ENCODE results near the gene IGF1R. TPM values are rescaled to one million over a fixed set of nuclear protein-coding genes. Genes with fewer than 3 reads are reported as not detected.

IGF1R gene
- total RNA-seq, 1 experiment from 2014 or later, result 24.1 TPM

GRCh38 chr15:98938799-98939198 lies 290.5 kb downstream of the IGF1R start:
- Histone ChIP-seq H3K27ac (no peak overlapping the region), H3K4me1 (no peaks in the 10 kb centered on the region; the same call in 1 of the 2 replicates), H3K27me3 (no peaks in the 10 kb centered on the region), H3K4me3 (no peak overlapping the region), H3K9me3 (replicated peaks) (no peaks in the 10 kb centered on the region), H3K36me3 (peaks cover 29% of the 10 kb centered on the region)
- no peak for DNase-seq

GRCh38 chr15:98939311-98940080 lies 291.2 kb downstream of the IGF1R start:
- Histone ChIP-seq H3K36me3 (peaks cover 30% of the 10 kb centered on the region), H3K9me3 (replicated peaks) (0 out of 2 replicates have a peak, but pooled peaks cover 3% of the 10 kb centered on the region), H3K27me3 (no peaks in the 10 kb centered on the region), H3K4me3 (no peak overlapping the region), H3K4me1 (no peaks in the 10 kb centered on the region; the same call in 1 of the 2 replicates), H3K27ac (no peak overlapping the region)
- no peak for DNase-seq

GRCh38 chr15:98941595-98942255 lies 293.4 kb downstream of the IGF1R start:
- H3K4me3 ChIP-seq, result no peak overlapping the region
- no peak for DNase-seq
- H3K27me3 ChIP-seq, result no peaks in the 10 kb centered on the region
- no peak overlapping the region for H3K27ac ChIP-seq
- H3K9me3 ChIP-seq (replicated peaks), result 0 out of 2 replicates have a peak, but pooled peaks cover 3% of the 10 kb centered on the region
- peaks cover 38% of the 10 kb centered on the region for H3K36me3 ChIP-seq
- H3K4me1 ChIP-seq, result no peaks in the 10 kb centered on the region; the same call in 1 of the 2 replicates

GRCh38 chr15:98942431-98942830 lies 294.1 kb downstream of the IGF1R start:
- DNase-seq, result no peak
- peaks cover 38% of the 10 kb centered on the region for H3K36me3 ChIP-seq
- H3K27ac ChIP-seq, result no peak overlapping the region

GRCh38 chr15:98943051-98943508 lies 294.7 kb downstream of the IGF1R start:
- peaks cover 36% of the 10 kb centered on the region for H3K36me3 ChIP-seq
- H3K9me3 ChIP-seq (replicated peaks), result 0 out of 2 replicates have a peak, but pooled peaks cover 3% of the 10 kb centered on the region
- no peak overlapping the region for H3K4me3 ChIP-seq
- no peaks in the 10 kb centered on the region for H3K27me3 ChIP-seq
- no peak for DNase-seq
- no peak overlapping the region for H3K27ac ChIP-seq
- no peaks in the 10 kb centered on the region; the same call in 1 of the 2 replicates for H3K4me1 ChIP-seq

More at GRCh38 chr15:98942431-98942830, 294.1 kb downstream of the IGF1R start:
- Histone ChIP-seq H3K27me3 (no peaks in the 10 kb centered on the region), H3K9me3 (replicated peaks) (0 out of 2 replicates have a peak, but pooled peaks cover 3% of the 10 kb centered on the region), H3K4me1 (no peaks in the 10 kb centered on the region; the same call in 1 of the 2 replicates), H3K4me3 (no peak overlapping the region)

- Histone ChIP-seq H3K27ac (no peak overlapping the region), H3K27me3 (no peaks in the 10 kb centered on the region), H3K4me1 (no peaks in the 10 kb centered on the region; the same call in 1 of the 2 replicates), H3K36me3 (peaks cover 37% of the 10 kb centered on the region), H3K9me3 (replicated peaks) (0 out of 2 replicates have a peak, but pooled peaks cover 3% of the 10 kb centered on the region), H3K4me3 (no peak overlapping the region)
- no peak for DNase-seq
Observed at GRCh38 chr15:98943601-98944151, 295.3 kb downstream of the IGF1R start.

- Histone ChIP-seq H3K27ac (no peak overlapping the region), H3K9me3 (replicated peaks) (0 out of 2 replicates have a peak, but pooled peaks cover 3% of the 10 kb centered on the region), H3K4me1 (no peaks in the 10 kb centered on the region; the same call in 1 of the 2 replicates), H3K4me3 (no peak overlapping the region), H3K36me3 (peaks cover 32% of the 10 kb centered on the region), H3K27me3 (no peaks in the 10 kb centered on the region)
- no peak for DNase-seq
Observed at GRCh38 chr15:98946301-98947255, 298.2 kb downstream of the IGF1R start.

- H3K36me3 ChIP-seq, result peaks cover 31% of the 10 kb centered on the region
- no peak for DNase-seq
- H3K4me1 ChIP-seq, result no peaks in the 10 kb centered on the region; the same call in 1 of the 2 replicates
Observed at GRCh38 chr15:98948456-98948855, 300.1 kb downstream of the IGF1R start.

GRCh38 chr15:98948941-98949340 lies 300.6 kb downstream of the IGF1R start:
- DNase-seq, result no peak
- Histone ChIP-seq H3K4me3 (no peak overlapping the region), H3K27me3 (no peaks in the 10 kb centered on the region), H3K36me3 (peaks cover 31% of the 10 kb centered on the region), H3K27ac (no peak overlapping the region), H3K9me3 (replicated peaks) (0 out of 2 replicates have a peak, but pooled peaks cover 3% of the 10 kb centered on the region), H3K4me1 (no peaks in the 10 kb centered on the region; the same call in 1 of the 2 replicates)

More at GRCh38 chr15:98948456-98948855, 300.1 kb downstream of the IGF1R start:
- Histone ChIP-seq H3K9me3 (replicated peaks) (0 out of 2 replicates have a peak, but pooled peaks cover 3% of the 10 kb centered on the region), H3K27ac (no peak overlapping the region), H3K27me3 (no peaks in the 10 kb centered on the region), H3K4me3 (no peak overlapping the region)

GRCh38 chr15:98949624-98950023 lies 301.3 kb downstream of the IGF1R start:
- DNase-seq, result no peak
- Histone ChIP-seq H3K27me3 (no peaks in the 10 kb centered on the region), H3K9me3 (replicated peaks) (no peaks in the 10 kb centered on the region), H3K36me3 (peaks cover 32% of the 10 kb centered on the region), H3K4me3 (no peak overlapping the region), H3K27ac (no peak overlapping the region), H3K4me1 (no peaks in the 10 kb centered on the region; the same call in 1 of the 2 replicates)

- Histone ChIP-seq H3K9me3 (replicated peaks) (no peaks in the 10 kb centered on the region), H3K36me3 (peaks cover 30% of the 10 kb centered on the region), H3K27me3 (no peaks in the 10 kb centered on the region), H3K4me3 (no peak overlapping the region), H3K4me1 (peaks cover 6% of the 10 kb centered on the region; the same call in 1 of the 2 replicates), H3K27ac (no peak overlapping the region)
- no peak for DNase-seq
Observed at GRCh38 chr15:98950248-98950647, 301.9 kb downstream of the IGF1R start.

GRCh38 chr15:98951004-98951403 lies 302.7 kb downstream of the IGF1R start:
- H3K27me3 ChIP-seq, result no peaks in the 10 kb centered on the region
- H3K9me3 ChIP-seq (replicated peaks), result no peaks in the 10 kb centered on the region
- DNase-seq, result no peak
- H3K36me3 ChIP-seq, result peaks cover 26% of the 10 kb centered on the region
- H3K4me3 ChIP-seq, result no peak overlapping the region
- H3K27ac ChIP-seq, result no peak overlapping the region
- peaks cover 6% of the 10 kb centered on the region; the same call in 1 of the 2 replicates for H3K4me1 ChIP-seq

- no peaks in the 10 kb centered on the region for H3K27me3 ChIP-seq
- H3K4me3 ChIP-seq, result no peak overlapping the region
- H3K36me3 ChIP-seq, result peaks cover 26% of the 10 kb centered on the region
- H3K27ac ChIP-seq, result no peak overlapping the region
- no peak for DNase-seq
- H3K9me3 ChIP-seq (replicated peaks), result no peaks in the 10 kb centered on the region
- peaks cover 6% of the 10 kb centered on the region; the same call in 1 of the 2 replicates for H3K4me1 ChIP-seq
Observed at GRCh38 chr15:98951493-98952320, 303.4 kb downstream of the IGF1R start.
